ENCODE measurements around the gene SFMBT1. TPM values are rescaled to one million over a fixed set of nuclear protein-coding genes. Genes with fewer than 3 reads are reported as not detected.
A peak's percentile ranks its signal among the peaks of the same experiment; 100 is the strongest.

Gene SFMBT1
- polyA plus RNA-seq, 3 donors: 0.61 to 2.7 (median 0.91) TPM

DNA sequence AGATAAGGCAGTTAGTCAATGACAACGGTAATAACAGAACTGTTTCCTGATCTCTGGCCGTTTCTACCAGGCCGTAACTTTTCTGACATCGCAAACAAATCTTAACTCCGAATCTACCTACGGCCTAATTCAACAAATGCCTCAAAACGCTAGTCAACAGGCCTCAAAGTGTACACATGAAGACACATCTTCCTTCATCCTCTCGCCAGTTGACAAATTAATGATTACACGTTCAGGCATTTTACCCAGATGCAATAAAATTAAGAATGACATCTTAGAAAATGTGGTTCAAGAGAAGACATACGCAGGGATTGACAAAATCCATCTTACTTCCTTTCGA is 1.5 kb downstream of the SFMBT1 start:
- H3K4me3 ChIP-seq (replicated peaks in 1 of 3; ENCODE audit: low read depth in 2 of 3, low read length in 3 of 3): peak overlapping the region; percentile 74 to 93 (median 77)
- H3K79me2 ChIP-seq (ENCODE audit: insufficient read depth, low read length): peaks cover 31% of the 10 kb centered on the region
- Mint-ChIP-seq H3K4me1 (peaks cover 17% of the 10 kb centered on the region), H3K27ac (peak overlapping the region in 5 of 7 donors; percentile 65 to 87 (median 79)), H3K9me3 (peaks cover 0 to 6% (median 2%) of the 10 kb centered on the region in 7 donors), H3K4me3 (peak overlapping the region; percentile 93 to 97), H3K36me3 (peaks cover 2 to 6% of the 10 kb centered on the region in 2 donors), H3K27me3 (ENCODE audit: low read depth in 3 of 3) (peaks cover 30 to 48% (median 43%) of the 10 kb centered on the region in 3 donors)
- peak overlapping the region in 1 of 2 donors; percentile 76 for H3K27ac ChIP-seq (ENCODE audit: low read depth in 1 of 2, low read length in 2 of 2)
- H3K4me2 ChIP-seq (replicated peaks; ENCODE audit: extremely low read depth, low read length, poor library complexity, severe bottlenecking): peak overlapping the region; percentile 91
- peak overlapping the region; percentile 70 for H3K9ac ChIP-seq (ENCODE audit: insufficient read depth, low read length, poor library complexity, severe bottlenecking)
- no peaks in the 10 kb centered on the region for H3K9me3 ChIP-seq (replicated peaks in 1 of 2; ENCODE audit: control insufficient read depth in 1 of 2, insufficient read depth in 1 of 2, low read length in 2 of 2)
- peaks cover 12 to 23% of the 10 kb centered on the region in 2 donors for H3K4me1 ChIP-seq (ENCODE audit: control insufficient read depth in 1 of 2, insufficient read depth in 2 of 2, low read length in 2 of 2)
- H3K36me3 ChIP-seq (replicated peaks in 1 of 2; ENCODE audit: control insufficient read depth in 1 of 2, insufficient read depth in 2 of 2, low read length in 2 of 2): no peaks in the 10 kb centered on the region
- TF ChIP-seq, protein P1, sequence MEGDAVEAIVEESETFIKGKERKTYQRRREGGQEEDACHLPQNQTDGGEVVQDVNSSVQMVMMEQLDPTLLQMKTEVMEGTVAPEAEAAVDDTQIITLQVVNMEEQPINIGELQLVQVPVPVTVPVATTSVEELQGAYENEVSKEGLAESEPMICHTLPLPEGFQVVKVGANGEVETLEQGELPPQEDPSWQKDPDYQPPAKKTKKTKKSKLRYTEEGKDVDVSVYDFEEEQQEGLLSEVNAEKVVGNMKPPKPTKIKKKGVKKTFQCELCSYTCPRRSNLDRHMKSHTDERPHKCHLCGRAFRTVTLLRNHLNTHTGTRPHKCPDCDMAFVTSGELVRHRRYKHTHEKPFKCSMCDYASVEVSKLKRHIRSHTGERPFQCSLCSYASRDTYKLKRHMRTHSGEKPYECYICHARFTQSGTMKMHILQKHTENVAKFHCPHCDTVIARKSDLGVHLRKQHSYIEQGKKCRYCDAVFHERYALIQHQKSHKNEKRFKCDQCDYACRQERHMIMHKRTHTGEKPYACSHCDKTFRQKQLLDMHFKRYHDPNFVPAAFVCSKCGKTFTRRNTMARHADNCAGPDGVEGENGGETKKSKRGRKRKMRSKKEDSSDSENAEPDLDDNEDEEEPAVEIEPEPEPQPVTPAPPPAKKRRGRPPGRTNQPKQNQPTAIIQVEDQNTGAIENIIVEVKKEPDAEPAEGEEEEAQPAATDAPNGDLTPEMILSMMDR (IDR thresholded peaks at IDR 0.05): no peak
- peaks cover 12 to 41% of the 10 kb centered on the region in 2 donors for H3K27me3 ChIP-seq (ENCODE audit: control insufficient read depth in 2 of 2, insufficient read depth in 2 of 2, low read length in 2 of 2)
- no peak for DNase-seq
- H4K20me1 ChIP-seq (ENCODE audit: insufficient read depth, low read length): no peaks in the 10 kb centered on the region
- peak overlapping the region; percentile 92 for H2AFZ ChIP-seq (ENCODE audit: insufficient read depth, low read depth, low read length, poor library complexity, severe bottlenecking)
- 41% methylated on average over 8 of the region's 11 CpGs for WGBS (ENCODE audit: insufficient coverage)
- intact Hi-C loops (cut with micrococcal nuclease): no loop called here

DNA sequence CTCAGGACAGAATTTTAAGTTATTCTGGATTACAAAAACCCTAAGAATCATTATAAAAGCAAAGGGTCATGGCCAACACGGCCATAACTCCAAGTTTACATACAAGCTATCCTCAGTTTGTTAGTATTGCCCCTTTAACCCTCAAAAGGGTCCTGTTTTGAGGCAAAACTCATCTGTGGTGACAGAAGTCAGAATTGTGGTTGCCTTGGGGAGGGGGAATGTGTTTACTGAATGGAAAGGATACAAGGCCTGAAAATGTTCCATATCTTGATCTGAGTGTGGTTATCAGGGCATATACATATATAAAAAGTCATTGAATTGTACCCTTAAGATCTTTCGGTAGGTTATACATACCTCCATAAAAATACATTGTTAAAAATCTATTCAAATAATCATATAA is 2.1 kb downstream of the SFMBT1 start:
- H3K9ac ChIP-seq (ENCODE audit: insufficient read depth, low read length, poor library complexity, severe bottlenecking): no peak overlapping the region
- WGBS (ENCODE audit: insufficient coverage): no CpG with 5 or more reads among the region's 2 CpGs
- H4K20me1 ChIP-seq (ENCODE audit: insufficient read depth, low read length): no peaks in the 10 kb centered on the region
- TF ChIP-seq, protein P1 (IDR thresholded peaks at IDR 0.05): no peak
- peaks cover 31% of the 10 kb centered on the region for H3K79me2 ChIP-seq (ENCODE audit: insufficient read depth, low read length)
- intact Hi-C loops (cut with micrococcal nuclease): no loop called here
- no peak overlapping the region for H3K27ac ChIP-seq (ENCODE audit: low read depth in 1 of 2, low read length in 2 of 2)
- peaks cover 12 to 23% of the 10 kb centered on the region in 2 donors for H3K4me1 ChIP-seq (ENCODE audit: control insufficient read depth in 1 of 2, insufficient read depth in 2 of 2, low read length in 2 of 2)
- H3K4me1 Mint-ChIP-seq: peaks cover 17% of the 10 kb centered on the region
- H3K36me3 Mint-ChIP-seq: peaks cover 2 to 6% of the 10 kb centered on the region in 2 donors
- no peaks in the 10 kb centered on the region for H3K36me3 ChIP-seq (replicated peaks in 1 of 2; ENCODE audit: control insufficient read depth in 1 of 2, insufficient read depth in 2 of 2, low read length in 2 of 2)
- no peak overlapping the region for H3K4me2 ChIP-seq (replicated peaks; ENCODE audit: extremely low read depth, low read length, poor library complexity, severe bottlenecking)
- peaks cover 27 to 45% (median 39%) of the 10 kb centered on the region in 3 donors for H3K27me3 Mint-ChIP-seq (ENCODE audit: low read depth in 3 of 3)
- H3K27ac Mint-ChIP-seq: no peak overlapping the region
- H3K4me3 ChIP-seq (replicated peaks in 1 of 3; ENCODE audit: low read depth in 2 of 3, low read length in 3 of 3): no peak overlapping the region
- no peaks in the 10 kb centered on the region for H3K9me3 ChIP-seq (replicated peaks in 1 of 2; ENCODE audit: control insufficient read depth in 1 of 2, insufficient read depth in 1 of 2, low read length in 2 of 2)
- H3K4me3 Mint-ChIP-seq: no peak overlapping the region
- peaks cover 0 to 6% (median 2%) of the 10 kb centered on the region in 7 donors for H3K9me3 Mint-ChIP-seq
- peaks cover 12 to 40% of the 10 kb centered on the region in 2 donors for H3K27me3 ChIP-seq (ENCODE audit: control insufficient read depth in 2 of 2, insufficient read depth in 2 of 2, low read length in 2 of 2)
- no peak overlapping the region for H2AFZ ChIP-seq (ENCODE audit: insufficient read depth, low read depth, low read length, poor library complexity, severe bottlenecking)
- no peak for DNase-seq
